GM12878 (cell line): ENCODE data around the gene CFAP97D2. TPM values are rescaled to one million over a fixed set of nuclear protein-coding genes. Genes with fewer than 3 reads are reported as not detected.
A peak's percentile ranks its signal among the peaks of the same experiment; 100 is the strongest.

ENCODE experiments used
- BACH1 ChIP-seq: fragments of 450-650 bp; IDR thresholded peaks from 2 replicates; pipeline ENCODE4 v1.6.1; 2017; ENCODE audit warnings: mild to moderate bottlenecking, borderline replicate concordance
- BHLHE40 ChIP-seq, 2 experiments: fragments of 450-650 bp in 1 of 2; IDR thresholded peaks; 2 replicates each; pipeline ENCODE4 v1.6.1; 2011 to 2017; ENCODE audit warnings: low read depth in 2 of 2, borderline replicate concordance in 1 of 2, improper control_type of control experiment in 1 of 2, low read length in 1 of 2, mild to moderate bottlenecking in 1 of 2
- CBX5 ChIP-seq: sonication (generic); IDR thresholded peaks from 2 replicates; pipeline ENCODE4 v1.6.1; 2016; ENCODE audit warnings: low read depth, moderate library complexity, mild to moderate bottlenecking, inconsistent platforms
- GABPA ChIP-seq: IDR thresholded peaks from 2 replicates; pipeline ENCODE4 v1.6.1; 2014; ENCODE audit warnings: antibody characterized with exemption, low read depth, mild to moderate bottlenecking, inconsistent platforms
- HSF1 ChIP-seq: fragments of 150-350 bp; IDR thresholded peaks from 2 replicates; pipeline ENCODE4 v1.6.1; 2014; ENCODE audit warnings: mild to moderate bottlenecking, low read depth, low read length
- LARP7 ChIP-seq: fragments of 450-650 bp; IDR thresholded peaks from 2 replicates; pipeline ENCODE4 v1.6.1; 2017; ENCODE audit warnings: mild to moderate bottlenecking
- MXI1 ChIP-seq: fragments of 150-350 bp; IDR thresholded peaks from 2 replicates; pipeline ENCODE4 v1.6.1; 2011; ENCODE audit warnings: low read depth, mild to moderate bottlenecking, inconsistent platforms, low read length, improper control_type of control experiment
- MYB ChIP-seq: fragments of 150-350 bp; IDR thresholded peaks from 2 replicates; pipeline ENCODE4 v1.6.1; 2014; ENCODE audit warnings: mild to moderate bottlenecking, low read depth, low read length, borderline replicate concordance
- PRDM15 ChIP-seq: fragments of 450-650 bp; formaldehyde crosslinking; IDR thresholded peaks from 2 replicates; pipeline ENCODE4 v1.4.0; 2020; ENCODE audit warnings: mild to moderate bottlenecking, moderate library complexity
- SIN3A ChIP-seq: IDR thresholded peaks from 2 replicates; pipeline ENCODE4 v1.6.1; 2012; ENCODE audit warnings: low read depth, low read length, improper control_type of control experiment
- SP1 ChIP-seq: IDR thresholded peaks from one replicate; pipeline ENCODE4 v1.6.1; 2011; ENCODE audit warnings: low read depth, low read length
- SRF ChIP-seq, 2 experiments: IDR thresholded peaks; 2 replicates each; pipeline ENCODE4 v1.6.1; 2011; ENCODE audit warnings: low read depth in 2 of 2, low read length in 2 of 2, mild to moderate bottlenecking in 1 of 2, moderate library complexity in 1 of 2
- STAT1 ChIP-seq: fragments of 450-650 bp; conservative IDR thresholded peaks from 2 replicates; pipeline ENCODE4 v1.6.1; 2014; ENCODE audit warnings: antibody characterized with exemption, mild to moderate bottlenecking
- TAF1 ChIP-seq: IDR thresholded peaks from 2 replicates; pipeline ENCODE4 v1.6.1; 2011; ENCODE audit warnings: mild to moderate bottlenecking, low read depth, low read length, borderline replicate concordance
- ZBTB40 ChIP-seq: fragments of 450-650 bp; IDR thresholded peaks from 2 replicates; pipeline ENCODE4 v1.6.1; 2016; ENCODE audit warnings: mild to moderate bottlenecking, moderate library complexity, borderline replicate concordance
- polyA plus RNA-seq, 11 experiments: library from polyadenylated mRNA; depleted of rRNA in 4 of 11; unstranded in 6 of 11; stranded (reverse) in 5 of 11; fragments of >200 nt; fragmentation: Nextera tagmentation in 4 of 11; fragmentation: Illumina TruSeq in 1 of 11; extraction: Ambion mirVana in 4 of 11; extraction: Trizol in 1 of 11; gene quantifications; 1 replicate in 1 of 11; 2 replicates in 10 of 11; pipeline versions ENCODE4 v1.2.1 to v1.2.3, GENCODE V29; 2011 to 2016; ENCODE audit warnings: inconsistent platforms in 2 of 11, missing spikeins in 2 of 11, low read depth in 1 of 11
- total RNA-seq, 4 experiments: library from RNA; depleted of rRNA in 3 of 4; stranded (reverse); fragments of >200 nt in 3 of 4; fragmentation: Illumina TruSeq in 1 of 4; extraction: Trizol in 1 of 4; gene quantifications; 2 replicates each; pipeline versions ENCODE4 v1.2.1 to v1.2.3, GENCODE V29; 2013 to 2021

Gene CFAP97D2
- total and polyA plus RNA-seq, 10 of the 15 experiments (the other 5 are each of a cell fraction or from before 2014, with no cell fraction given): not detected

DNA sequence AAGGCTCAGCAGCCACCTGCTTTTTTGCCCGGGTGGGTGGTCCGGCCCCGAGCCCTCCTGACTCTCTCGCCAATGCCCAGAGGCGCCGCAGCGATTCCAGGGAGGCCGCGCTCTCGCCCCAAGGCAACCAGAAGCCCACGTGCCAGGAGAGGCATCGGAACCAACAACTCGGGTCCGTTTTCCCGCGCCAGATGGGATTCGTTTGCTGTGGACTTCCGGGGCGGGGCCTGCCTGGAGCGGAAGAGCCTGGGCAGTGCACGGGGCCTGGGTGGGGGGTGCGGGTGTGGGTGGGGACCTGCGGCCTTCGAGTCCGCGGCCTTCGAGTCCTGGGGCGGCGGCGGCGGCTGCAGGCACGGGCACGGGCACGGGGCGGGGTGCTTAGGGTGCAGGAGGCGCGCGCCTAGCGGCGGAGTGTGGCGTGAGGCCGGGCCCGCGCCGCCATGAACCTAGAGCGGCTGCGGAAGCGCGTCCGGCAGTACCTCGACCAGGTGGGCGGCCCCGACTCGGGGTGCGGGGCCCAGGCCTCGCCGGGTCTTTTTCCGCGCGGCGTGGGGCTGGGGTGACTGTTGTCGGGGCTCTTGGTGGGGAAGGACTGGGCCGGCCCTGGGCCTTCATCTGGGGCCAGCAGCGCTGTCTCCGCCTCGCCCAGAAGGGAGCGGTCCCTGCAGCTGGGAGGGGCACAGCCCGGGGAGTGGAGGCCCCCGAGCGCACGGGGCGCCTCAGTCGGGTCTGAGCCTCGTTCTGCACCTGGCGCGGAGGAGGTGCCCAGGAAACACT lies 55.8 kb downstream of the CFAP97D2 start, which contains the start of gene CDC16 (continued):
- TF ChIP-seq PRDM15 (no peak), GABPA (peak; percentile 95), MXI1 (peak; percentile 86), SIN3A (peak; percentile 29; the same call in 1 of the 2 replicates), ZBTB40 (peak; percentile 96), MYB (no peak), LARP7 (peak; percentile 92), BHLHE40 (IDR thresholded peaks at IDR 0.05; ENCODE audit: borderline replicate concordance in 1 of 2, low read depth in 2 of 2, low read length in 1 of 2) (peak; percentile 85 to 90), SP1 (peak; percentile 75), STAT1 (no peak), TAF1 (peak; percentile 57; the same call in 1 of the 2 replicates), HSF1 (no peak), CBX5 (peak; percentile 91; the same call in 1 of the 2 replicates), SRF (IDR thresholded peaks at IDR 0.05; ENCODE audit: low read depth in 2 of 2, low read length in 2 of 2) (peak in 1 of 2 experiments; percentile 84; a peak in 2 of 4 replicates), BACH1 (peak; percentile 73)
